Kidney epithelial cell (primary cell): ENCODE data around the gene RBM26. TPM values are rescaled to one million over a fixed set of nuclear protein-coding genes. Genes with fewer than 3 reads are reported as not detected.

ENCODE experiments used
- DNase-seq: peaks from one replicate; pipeline ENCODE4 v3.0.0-alpha.2; 2010; ENCODE audit warnings: low read depth
- H3K27me3 ChIP-seq: 2 replicates; pipeline ENCODE4 v1.6.0; 2011; ENCODE audit warnings: low read length; ENCODE audit not compliant: control insufficient read depth, insufficient read depth
- H3K36me3 ChIP-seq: 2 replicates; pipeline ENCODE4 v1.5.1; 2011; ENCODE audit warnings: low read length; ENCODE audit not compliant: control insufficient read depth, insufficient read depth
- H3K4me3 ChIP-seq: 2 replicates; pipeline ENCODE4 v1.5.1; 2011; ENCODE audit warnings: low read depth, mild to moderate bottlenecking, control low read depth, low read length
- total RNA-seq: library from RNA; depleted of rRNA; stranded (reverse); fragments of >200 nt; gene quantifications from 2 replicates; pipeline ENCODE4 v1.2.3, GENCODE V29; 2015
- TF ChIP-seq, protein P1 (sequence below): IDR thresholded peaks from 2 replicates; pipeline ENCODE4 v1.5.1; 2011; ENCODE audit warnings: mild to moderate bottlenecking, moderate library complexity, low read length, control low read depth, inconsistent platforms; ENCODE audit not compliant: insufficient read depth, poor library complexity, severe bottlenecking

Gene RBM26
- total RNA-seq, 1 donor from 2014 or later, result 25.6 TPM

- DNase-seq, result no peak
- no peaks in the 10 kb centered on the region for H3K36me3 ChIP-seq
- TF ChIP-seq, protein P1, sequence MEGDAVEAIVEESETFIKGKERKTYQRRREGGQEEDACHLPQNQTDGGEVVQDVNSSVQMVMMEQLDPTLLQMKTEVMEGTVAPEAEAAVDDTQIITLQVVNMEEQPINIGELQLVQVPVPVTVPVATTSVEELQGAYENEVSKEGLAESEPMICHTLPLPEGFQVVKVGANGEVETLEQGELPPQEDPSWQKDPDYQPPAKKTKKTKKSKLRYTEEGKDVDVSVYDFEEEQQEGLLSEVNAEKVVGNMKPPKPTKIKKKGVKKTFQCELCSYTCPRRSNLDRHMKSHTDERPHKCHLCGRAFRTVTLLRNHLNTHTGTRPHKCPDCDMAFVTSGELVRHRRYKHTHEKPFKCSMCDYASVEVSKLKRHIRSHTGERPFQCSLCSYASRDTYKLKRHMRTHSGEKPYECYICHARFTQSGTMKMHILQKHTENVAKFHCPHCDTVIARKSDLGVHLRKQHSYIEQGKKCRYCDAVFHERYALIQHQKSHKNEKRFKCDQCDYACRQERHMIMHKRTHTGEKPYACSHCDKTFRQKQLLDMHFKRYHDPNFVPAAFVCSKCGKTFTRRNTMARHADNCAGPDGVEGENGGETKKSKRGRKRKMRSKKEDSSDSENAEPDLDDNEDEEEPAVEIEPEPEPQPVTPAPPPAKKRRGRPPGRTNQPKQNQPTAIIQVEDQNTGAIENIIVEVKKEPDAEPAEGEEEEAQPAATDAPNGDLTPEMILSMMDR, result no peak
- no peaks in the 10 kb centered on the region for H3K27me3 ChIP-seq
- H3K4me3 ChIP-seq, result no peak overlapping the region
These were observed 96.4 kb downstream of the RBM26 start for GRCh38 chr13:79309690-79310089.

DNA sequence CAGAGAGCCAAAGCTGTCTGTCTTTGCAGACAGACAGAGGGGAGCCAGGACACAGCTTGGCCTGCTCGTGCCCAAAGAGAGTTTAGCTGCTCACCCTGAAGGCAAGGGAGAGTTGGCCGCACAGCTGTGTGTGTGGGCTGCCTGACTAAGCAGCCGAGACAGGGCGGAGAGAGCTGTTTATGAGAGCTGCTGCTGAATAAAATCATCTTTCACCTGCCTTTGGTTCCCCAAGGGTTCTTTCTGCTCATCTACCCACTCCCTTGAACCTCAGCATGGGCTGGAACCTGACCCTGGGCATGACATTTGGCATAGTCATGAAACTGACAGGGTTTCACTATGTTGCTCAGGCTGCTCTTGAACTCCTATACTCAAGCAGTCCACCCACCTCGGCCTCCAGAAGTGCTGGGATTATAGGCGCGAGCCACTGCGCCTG lies 98.2 kb downstream of the RBM26 start:
- peak; percentile 2 for DNase-seq
- H3K27me3 ChIP-seq, result no peaks in the 10 kb centered on the region
- no peaks in the 10 kb centered on the region for H3K36me3 ChIP-seq
- H3K4me3 ChIP-seq, result no peak overlapping the region
- TF ChIP-seq, protein P1, result no peak

- Histone ChIP-seq H3K27me3 (no peaks in the 10 kb centered on the region), H3K4me3 (no peak overlapping the region), H3K36me3 (no peaks in the 10 kb centered on the region)
- TF ChIP-seq, protein P1, result no peak
- peak; percentile 2 for DNase-seq
These were observed 98.6 kb downstream of the RBM26 start for GRCh38 chr13:79307433-79307861.

DNA sequence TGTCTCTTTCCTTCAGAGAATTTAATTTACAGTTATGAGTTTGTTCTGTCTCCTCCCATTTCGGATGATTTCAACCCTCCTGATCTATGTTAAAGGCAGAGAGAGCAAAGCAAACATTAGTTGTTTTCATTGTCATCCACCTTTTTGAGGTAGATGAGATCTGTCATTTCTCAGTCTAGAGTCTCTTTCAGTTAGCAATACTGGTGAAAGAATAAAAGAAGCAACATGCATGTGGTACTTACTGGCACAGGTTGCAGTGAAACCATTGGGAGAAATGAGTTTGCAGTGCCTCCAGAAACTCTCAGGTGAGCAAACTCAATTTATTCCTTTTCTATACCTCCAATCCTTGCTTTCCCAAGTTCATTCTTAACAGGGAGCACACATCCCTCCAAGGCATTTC lies 99.4 kb downstream of the RBM26 start:
- no peak for DNase-seq
- Histone ChIP-seq H3K4me3 (no peak overlapping the region), H3K27me3 (no peaks in the 10 kb centered on the region), H3K36me3 (no peaks in the 10 kb centered on the region)
- TF ChIP-seq, protein P1, result no peak

- Histone ChIP-seq H3K4me3 (no peak overlapping the region), H3K36me3 (no peaks in the 10 kb centered on the region), H3K27me3 (no peaks in the 10 kb centered on the region)
- TF ChIP-seq, protein P1, result no peak
- DNase-seq, result no peak
These were observed 108.9 kb downstream of the RBM26 start for GRCh38 chr13:79297128-79297527.
